ENCODE data around the gene RHOF. TPM values are rescaled to one million over a fixed set of nuclear protein-coding genes. Genes with fewer than 3 reads are reported as not detected.
"Not testable (repeated sequence)": the region's sequence is repeated elsewhere in the genome, so short reads cannot be mapped to it uniquely, and the experiment has no call there.

The RHOF gene
- total RNA-seq, 1 donor from 2014 or later: 9.6 TPM

- H3K4me1 Mint-ChIP-seq (ENCODE audit: low read depth): peaks cover 29% of the 10 kb centered on the region
- H3K27me3 Mint-ChIP-seq (ENCODE audit: low read depth): no peaks in the 10 kb centered on the region
Observed at GRCh38 chr12:121764808-121765207, 28.7 kb downstream of the RHOF start.

DNA sequence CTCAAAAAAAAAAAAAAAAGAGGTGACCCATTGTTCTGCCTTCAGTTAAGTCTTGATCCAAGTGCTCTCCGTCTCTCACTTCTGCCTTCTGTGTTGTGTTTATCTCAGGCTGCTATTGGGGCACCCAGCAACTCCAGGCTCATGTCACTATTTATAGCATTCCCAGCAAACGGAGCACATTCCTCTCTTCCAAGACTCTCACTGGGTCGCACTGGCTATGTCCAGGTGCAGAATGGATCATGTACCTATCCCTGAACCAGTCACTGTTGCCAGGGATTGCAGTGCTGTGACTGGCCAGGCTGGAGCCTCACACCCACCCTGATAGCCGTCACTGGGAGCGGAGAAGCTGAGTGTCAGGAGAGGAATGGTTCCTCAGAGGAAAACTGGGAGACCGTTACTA, 31.2 kb downstream of the RHOF start:
- peaks cover 7% of the 10 kb centered on the region for H3K36me3 Mint-ChIP-seq (ENCODE audit: low read depth)
- no peak for DNase-seq (ENCODE audit: low spot score)
- H3K27ac Mint-ChIP-seq (ENCODE audit: unreplicated experiment): peak overlapping the region; percentile 65
- no peak overlapping the region for H3K4me3 Mint-ChIP-seq (ENCODE audit: unreplicated experiment)
- no peaks in the 10 kb centered on the region for H3K9me3 Mint-ChIP-seq (ENCODE audit: low read depth)
- H3K27me3 Mint-ChIP-seq (ENCODE audit: low read depth): no peaks in the 10 kb centered on the region
- no peak for TF ChIP-seq CTCF (IDR thresholded peaks at IDR 0.05)
- peaks cover 19% of the 10 kb centered on the region for H3K4me1 Mint-ChIP-seq (ENCODE audit: low read depth)

More at GRCh38 chr12:121764808-121765207, 28.7 kb downstream of the RHOF start:
- Mint-ChIP-seq H3K27ac (ENCODE audit: unreplicated experiment) (no peak overlapping the region), H3K4me3 (ENCODE audit: unreplicated experiment) (no peak overlapping the region), H3K36me3 (ENCODE audit: low read depth) (peaks cover 4% of the 10 kb centered on the region), H3K9me3 (ENCODE audit: low read depth) (no peaks in the 10 kb centered on the region)
- no peak for TF ChIP-seq CTCF (IDR thresholded peaks at IDR 0.05)
- no peak for DNase-seq (ENCODE audit: low spot score)

- Mint-ChIP-seq H3K4me1 (ENCODE audit: low read depth) (peaks cover 13% of the 10 kb centered on the region), H3K36me3 (ENCODE audit: low read depth) (peaks cover 11% of the 10 kb centered on the region)
- H3K27me3 Mint-ChIP-seq (ENCODE audit: low read depth); H3K4me3 Mint-ChIP-seq (ENCODE audit: unreplicated experiment); H3K9me3 Mint-ChIP-seq (ENCODE audit: low read depth); DNase-seq (ENCODE audit: low spot score); H3K27ac Mint-ChIP-seq (ENCODE audit: unreplicated experiment): not testable (repeated sequence)
Observed at GRCh38 chr12:121758536-121758935, 35.0 kb downstream of the RHOF start.

DNA sequence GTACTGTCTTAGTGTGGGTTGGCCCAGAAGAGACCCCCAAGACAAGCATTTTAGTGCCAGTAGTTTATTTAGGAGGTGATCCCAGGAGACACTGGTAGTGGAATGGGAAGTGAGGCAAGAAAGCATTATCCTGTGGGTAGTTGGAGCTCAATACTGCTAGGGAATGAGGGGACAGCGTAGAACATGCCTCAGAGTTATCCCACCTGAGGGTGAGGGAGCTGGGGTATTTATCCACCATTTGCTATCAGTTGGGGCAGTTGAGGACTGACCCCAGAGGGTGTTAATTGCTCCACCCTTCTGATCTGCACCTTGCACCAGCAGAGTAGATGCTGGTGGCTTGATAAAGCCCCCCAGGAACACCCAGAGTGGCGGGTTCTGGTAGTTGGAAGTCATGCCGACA, 37.9 kb downstream of the RHOF start:
- peaks cover 8% of the 10 kb centered on the region for H3K36me3 Mint-ChIP-seq (ENCODE audit: low read depth)
- no peaks in the 10 kb centered on the region for H3K27me3 Mint-ChIP-seq (ENCODE audit: low read depth)
- H3K9me3 Mint-ChIP-seq (ENCODE audit: low read depth): no peaks in the 10 kb centered on the region
- no peaks in the 10 kb centered on the region for H3K4me1 Mint-ChIP-seq (ENCODE audit: low read depth)
- H3K27ac Mint-ChIP-seq (ENCODE audit: unreplicated experiment): no peak overlapping the region
- TF ChIP-seq CTCF (IDR thresholded peaks at IDR 0.05): no peak
- DNase-seq (ENCODE audit: low spot score): no peak
- no peak overlapping the region for H3K4me3 Mint-ChIP-seq (ENCODE audit: unreplicated experiment)

- DNase-seq (ENCODE audit: low spot score): no peak
- H3K27ac Mint-ChIP-seq (ENCODE audit: unreplicated experiment): no peak overlapping the region
- H3K27me3 Mint-ChIP-seq (ENCODE audit: low read depth): no peaks in the 10 kb centered on the region
- no peaks in the 10 kb centered on the region for H3K9me3 Mint-ChIP-seq (ENCODE audit: low read depth)
- no peak for TF ChIP-seq CTCF (IDR thresholded peaks at IDR 0.05)
- no peak overlapping the region for H3K4me3 Mint-ChIP-seq (ENCODE audit: unreplicated experiment)
- H3K36me3 Mint-ChIP-seq (ENCODE audit: low read depth): peaks cover 8% of the 10 kb centered on the region
- H3K4me1 Mint-ChIP-seq (ENCODE audit: low read depth): no peaks in the 10 kb centered on the region
Observed at GRCh38 chr12:121754836-121755235, 38.7 kb downstream of the RHOF start.

DNA sequence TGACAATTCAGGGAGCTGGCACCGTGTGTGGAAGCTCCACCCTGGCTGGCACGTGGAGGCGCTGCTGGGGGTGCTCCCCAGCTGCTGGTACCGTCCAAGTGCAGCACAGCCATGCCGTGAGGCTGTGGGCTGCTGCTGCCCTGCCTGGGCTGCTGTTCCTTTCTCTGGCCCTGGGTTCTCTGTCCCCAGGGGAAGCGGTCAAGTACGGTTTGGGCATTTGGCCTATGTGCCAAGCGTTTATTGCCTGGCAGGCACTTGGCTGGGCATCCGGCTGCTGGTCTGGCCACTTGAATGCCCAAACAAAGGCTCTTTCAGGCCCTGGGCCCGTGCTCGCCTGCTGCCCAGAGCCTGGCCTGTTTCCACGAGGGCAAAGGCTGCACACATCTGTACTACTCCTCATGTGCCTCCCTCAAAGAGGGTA, 39.6 kb downstream of the RHOF start:
- Mint-ChIP-seq H3K27me3 (ENCODE audit: low read depth) (no peaks in the 10 kb centered on the region), H3K4me3 (ENCODE audit: unreplicated experiment) (no peak overlapping the region), H3K4me1 (ENCODE audit: low read depth) (peaks cover 4% of the 10 kb centered on the region), H3K27ac (ENCODE audit: unreplicated experiment) (no peak overlapping the region), H3K9me3 (ENCODE audit: low read depth) (no peaks in the 10 kb centered on the region), H3K36me3 (ENCODE audit: low read depth) (peaks cover 7% of the 10 kb centered on the region)
- no peak for DNase-seq (ENCODE audit: low spot score)
- TF ChIP-seq CTCF (IDR thresholded peaks at IDR 0.05): no peak
